Measurements from ENCODE around the gene GPX1. TPM values are rescaled to one million over a fixed set of nuclear protein-coding genes. Genes with fewer than 3 reads are reported as not detected.

Gene GPX1
- total and polyA plus RNA-seq, 2 experiments from 2014 or later, result 186 to 440 TPM

- Histone ChIP-seq H3K9me3 (ENCODE audit: low read depth) (no peaks in the 10 kb centered on the region), H3K79me2 (peaks cover 3% of the 10 kb centered on the region), H3K4me2 (no peak overlapping the region), H3K9me2 (replicated peaks; ENCODE audit: insufficient read depth) (no peaks in the 10 kb centered on the region), H3K36me3 (replicated peaks; ENCODE audit: insufficient read depth, low read depth) (no peaks in the 10 kb centered on the region), H3K27me3 (no peaks in the 10 kb centered on the region), H2AFZ (no peak overlapping the region), H3K4me1 (ENCODE audit: insufficient read depth) (no peaks in the 10 kb centered on the region), H4K20me1 (ENCODE audit: insufficient read depth, poor library complexity, severe bottlenecking) (no peaks in the 10 kb centered on the region), H3K4me3 (no peak overlapping the region), H3K27ac (no peak overlapping the region)
- no peak for DNase-seq (ENCODE audit: low spot score)
- 98% methylated on average over 7 of the region's 7 CpGs for WGBS (ENCODE audit: low lambda C conversion rate, missing lambda C conversion rate)
- TF ChIP-seq EZH2 (IDR thresholded peaks at IDR 0.05; ENCODE audit: borderline replicate concordance), result no peak
- no peak for TF ChIP-seq EZH2phosphoT487 (IDR thresholded peaks at IDR 0.05; ENCODE audit: low read depth, severe bottlenecking, unreplicated experiment)
- no peak for TF ChIP-seq CTCF (IDR thresholded peaks at IDR 0.05; ENCODE audit: poor library complexity)
Observed at GRCh38 chr3:49324768-49325167, 33.4 kb downstream of the GPX1 start.

- Histone ChIP-seq H3K4me1 (ENCODE audit: insufficient read depth) (no peaks in the 10 kb centered on the region), H3K4me2 (no peak overlapping the region), H3K79me2 (peaks cover 3% of the 10 kb centered on the region), H3K9me3 (ENCODE audit: low read depth) (no peaks in the 10 kb centered on the region), H2AFZ (no peak overlapping the region), H3K27me3 (no peaks in the 10 kb centered on the region), H3K9me2 (replicated peaks; ENCODE audit: insufficient read depth) (no peaks in the 10 kb centered on the region), H3K27ac (no peak overlapping the region), H3K4me3 (no peak overlapping the region), H3K36me3 (replicated peaks; ENCODE audit: insufficient read depth, low read depth) (no peaks in the 10 kb centered on the region), H4K20me1 (ENCODE audit: insufficient read depth, poor library complexity, severe bottlenecking) (no peaks in the 10 kb centered on the region)
- no peak for DNase-seq (ENCODE audit: low spot score)
- TF ChIP-seq CTCF (IDR thresholded peaks at IDR 0.05; ENCODE audit: poor library complexity), result no peak
- no peak for TF ChIP-seq EZH2phosphoT487 (IDR thresholded peaks at IDR 0.05; ENCODE audit: low read depth, severe bottlenecking, unreplicated experiment)
- TF ChIP-seq EZH2 (IDR thresholded peaks at IDR 0.05; ENCODE audit: borderline replicate concordance), result no peak
- WGBS (ENCODE audit: low lambda C conversion rate, missing lambda C conversion rate), result 95% methylated on average over 16 of the region's 16 CpGs
Observed at GRCh38 chr3:49316696-49317457, 41.3 kb downstream of the GPX1 start.

GRCh38 chr3:49313896-49314688 is 44.1 kb downstream of the GPX1 start:
- no peaks in the 10 kb centered on the region for H3K4me1 ChIP-seq (ENCODE audit: insufficient read depth)
- no peaks in the 10 kb centered on the region for H3K79me2 ChIP-seq
- no peak overlapping the region for H3K4me2 ChIP-seq
- H4K20me1 ChIP-seq (ENCODE audit: insufficient read depth, poor library complexity, severe bottlenecking), result no peaks in the 10 kb centered on the region
- no peaks in the 10 kb centered on the region for H3K36me3 ChIP-seq (replicated peaks; ENCODE audit: insufficient read depth, low read depth)
- no peak overlapping the region for H2AFZ ChIP-seq
- H3K4me3 ChIP-seq, result no peak overlapping the region
- no peak overlapping the region for H3K27ac ChIP-seq
- no peak for DNase-seq (ENCODE audit: low spot score)
- no peak for TF ChIP-seq EZH2phosphoT487 (IDR thresholded peaks at IDR 0.05; ENCODE audit: low read depth, severe bottlenecking, unreplicated experiment)
- TF ChIP-seq CTCF (IDR thresholded peaks at IDR 0.05; ENCODE audit: poor library complexity), result no peak
- no peak for TF ChIP-seq EZH2 (IDR thresholded peaks at IDR 0.05; ENCODE audit: borderline replicate concordance)
- H3K9me3 ChIP-seq (ENCODE audit: low read depth), result no peaks in the 10 kb centered on the region
- no peaks in the 10 kb centered on the region for H3K27me3 ChIP-seq
- WGBS (ENCODE audit: low lambda C conversion rate, missing lambda C conversion rate), result 96% methylated on average over 1 of the region's 1 CpG
- no peaks in the 10 kb centered on the region for H3K9me2 ChIP-seq (replicated peaks; ENCODE audit: insufficient read depth)

Data from hepatocyte (in vitro differentiated cells).